RWPE2 (cell line): ENCODE measurements around the gene EPN3.

ENCODE experiments used
- ATAC-seq: fragments of 200-7000 bp; cut with Tn5 transposase; 3 replicates; pipeline ENCODE4 v1.9.1; 2021; ENCODE audit warnings: low read depth
- DNase-seq: peaks from one replicate; pipeline ENCODE4 v3.0.0-alpha.2; 2020; ENCODE audit warnings: low spot score
- H3K27ac ChIP-seq: fragments of 450-650 bp; 2 replicates; pipeline ENCODE4 v1.5.1; 2017; ENCODE audit warnings: mild to moderate bottlenecking; ENCODE audit not compliant: poor library complexity, severe bottlenecking
- H3K27me3 ChIP-seq: fragments of 250-450 bp; sonication (Bioruptor Pico); 2 replicates; pipeline ENCODE4 v1.5.1; 2021; ENCODE audit warnings: mild to moderate bottlenecking, moderate library complexity; ENCODE audit not compliant: insufficient read depth, poor library complexity, severe bottlenecking
- H3K36me3 ChIP-seq: fragments of 250-450 bp; sonication (Bioruptor Pico); 2 replicates; pipeline ENCODE4 v1.5.1; 2020; ENCODE audit warnings: low read depth, mild to moderate bottlenecking, moderate library complexity
- H3K4me1 ChIP-seq: fragments of 250-450 bp; sonication (Bioruptor Pico); 2 replicates; pipeline ENCODE4 v1.5.1; 2021; ENCODE audit warnings: mild to moderate bottlenecking, moderate library complexity; ENCODE audit not compliant: insufficient read depth, poor library complexity, severe bottlenecking
- H3K4me3 ChIP-seq: fragments of 250-450 bp; sonication (Bioruptor Pico); 2 replicates; pipeline ENCODE4 v1.5.1; 2021; ENCODE audit warnings: mild to moderate bottlenecking, moderate library complexity; ENCODE audit not compliant: severe bottlenecking
- H3K9me3 ChIP-seq: fragments of 250-450 bp; sonication (Bioruptor Pico); 2 replicates; pipeline ENCODE4 v1.5.1; 2021; ENCODE audit warnings: mild to moderate bottlenecking, moderate library complexity; ENCODE audit not compliant: severe bottlenecking
- TF ChIP-seq, protein P1 (sequence below): fragments of 450-650 bp; IDR thresholded peaks from one replicate; pipeline ENCODE4 v1.5.1; 2017; ENCODE audit warnings: mild to moderate bottlenecking, moderate library complexity; ENCODE audit not compliant: poor library complexity, severe bottlenecking

The EPN3 gene

DNA sequence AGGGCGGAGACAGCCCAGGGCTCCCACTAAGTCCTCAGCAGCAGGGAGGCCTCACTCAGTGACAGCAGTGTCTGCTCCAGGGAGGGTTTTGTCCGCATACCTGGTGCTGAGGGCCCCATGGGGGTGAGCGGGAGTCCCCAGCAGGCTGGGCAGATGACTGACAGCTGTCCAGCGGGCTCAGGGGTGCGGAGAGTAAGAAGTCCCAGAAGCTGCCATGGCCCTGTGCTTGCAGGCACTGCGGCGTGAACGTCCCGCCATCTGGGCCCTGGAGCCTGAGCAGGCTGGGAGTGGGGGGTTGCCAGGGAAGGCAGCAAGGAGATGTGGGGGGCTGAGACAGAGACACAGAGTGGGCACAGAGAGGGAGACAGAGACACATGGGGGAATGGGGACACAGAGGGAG lies 48.1 kb downstream of the EPN3 start:
- TF ChIP-seq, protein P1, sequence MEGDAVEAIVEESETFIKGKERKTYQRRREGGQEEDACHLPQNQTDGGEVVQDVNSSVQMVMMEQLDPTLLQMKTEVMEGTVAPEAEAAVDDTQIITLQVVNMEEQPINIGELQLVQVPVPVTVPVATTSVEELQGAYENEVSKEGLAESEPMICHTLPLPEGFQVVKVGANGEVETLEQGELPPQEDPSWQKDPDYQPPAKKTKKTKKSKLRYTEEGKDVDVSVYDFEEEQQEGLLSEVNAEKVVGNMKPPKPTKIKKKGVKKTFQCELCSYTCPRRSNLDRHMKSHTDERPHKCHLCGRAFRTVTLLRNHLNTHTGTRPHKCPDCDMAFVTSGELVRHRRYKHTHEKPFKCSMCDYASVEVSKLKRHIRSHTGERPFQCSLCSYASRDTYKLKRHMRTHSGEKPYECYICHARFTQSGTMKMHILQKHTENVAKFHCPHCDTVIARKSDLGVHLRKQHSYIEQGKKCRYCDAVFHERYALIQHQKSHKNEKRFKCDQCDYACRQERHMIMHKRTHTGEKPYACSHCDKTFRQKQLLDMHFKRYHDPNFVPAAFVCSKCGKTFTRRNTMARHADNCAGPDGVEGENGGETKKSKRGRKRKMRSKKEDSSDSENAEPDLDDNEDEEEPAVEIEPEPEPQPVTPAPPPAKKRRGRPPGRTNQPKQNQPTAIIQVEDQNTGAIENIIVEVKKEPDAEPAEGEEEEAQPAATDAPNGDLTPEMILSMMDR = no peak
- H3K27ac ChIP-seq = no peak overlapping the region
- DNase-seq (no peak), ATAC-seq (no peak)
- H3K4me3 ChIP-seq = no peak overlapping the region
- no peaks in the 10 kb centered on the region for H3K36me3 ChIP-seq
- no peaks in the 10 kb centered on the region for H3K27me3 ChIP-seq
- H3K4me1 ChIP-seq = peaks cover 4% of the 10 kb centered on the region
- H3K9me3 ChIP-seq = no peaks in the 10 kb centered on the region

DNA sequence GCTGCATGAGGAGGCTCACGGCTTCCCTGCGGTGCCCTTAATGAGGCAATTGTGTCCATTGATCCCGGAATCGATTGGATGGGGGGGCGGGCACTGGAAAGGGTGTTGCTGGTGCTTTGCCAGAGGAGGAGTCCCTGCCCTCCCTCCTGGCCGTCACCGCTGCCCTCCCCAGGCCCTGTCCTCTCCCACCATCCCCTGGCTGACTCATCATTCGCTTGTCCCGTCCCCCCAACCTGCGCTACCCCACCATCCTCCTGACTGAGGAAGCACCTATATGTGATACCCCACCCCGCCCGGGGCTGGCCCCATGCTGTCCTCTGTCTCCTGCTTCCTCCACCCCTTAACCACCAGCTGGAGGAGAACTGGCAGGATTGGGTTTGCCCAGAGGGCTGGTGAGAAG lies 48.8 kb downstream of the EPN3 start:
- no peak for ATAC-seq
- H3K9me3 ChIP-seq = no peaks in the 10 kb centered on the region
- H3K4me1 ChIP-seq = peaks cover 4% of the 10 kb centered on the region
- TF ChIP-seq, protein P1 = no peak
- H3K27me3 ChIP-seq = no peaks in the 10 kb centered on the region
- H3K36me3 ChIP-seq = no peaks in the 10 kb centered on the region
- H3K27ac ChIP-seq = no peak overlapping the region
- no peak for DNase-seq
- H3K4me3 ChIP-seq = no peak overlapping the region

DNA sequence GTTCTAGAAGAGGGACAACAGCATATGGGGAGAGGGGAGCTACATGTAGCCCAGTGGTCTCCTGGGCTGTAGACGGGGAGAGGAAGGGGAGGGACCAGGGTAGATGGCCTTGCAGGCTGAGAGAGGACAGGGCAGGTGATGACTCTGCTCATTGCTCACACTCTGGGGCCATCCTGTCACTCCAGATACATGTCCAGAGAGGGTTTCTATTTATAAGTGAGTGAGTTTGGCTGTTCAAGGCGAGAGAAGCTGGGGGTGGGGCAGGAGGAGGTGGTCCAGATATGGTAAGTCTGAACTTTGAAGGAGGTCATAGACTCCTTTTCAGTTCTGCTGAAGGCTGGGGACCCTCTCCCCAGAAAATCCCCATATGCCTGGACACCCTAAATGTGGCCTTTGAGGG lies 50.2 kb downstream of the EPN3 start:
- no peaks in the 10 kb centered on the region for H3K36me3 ChIP-seq
- H3K9me3 ChIP-seq = no peaks in the 10 kb centered on the region
- H3K27me3 ChIP-seq = no peaks in the 10 kb centered on the region
- DNase-seq = no peak
- ATAC-seq = no peak
- peaks cover 4% of the 10 kb centered on the region for H3K4me1 ChIP-seq
- TF ChIP-seq, protein P1 = no peak
- H3K27ac ChIP-seq = no peak overlapping the region
- no peak overlapping the region for H3K4me3 ChIP-seq

DNA sequence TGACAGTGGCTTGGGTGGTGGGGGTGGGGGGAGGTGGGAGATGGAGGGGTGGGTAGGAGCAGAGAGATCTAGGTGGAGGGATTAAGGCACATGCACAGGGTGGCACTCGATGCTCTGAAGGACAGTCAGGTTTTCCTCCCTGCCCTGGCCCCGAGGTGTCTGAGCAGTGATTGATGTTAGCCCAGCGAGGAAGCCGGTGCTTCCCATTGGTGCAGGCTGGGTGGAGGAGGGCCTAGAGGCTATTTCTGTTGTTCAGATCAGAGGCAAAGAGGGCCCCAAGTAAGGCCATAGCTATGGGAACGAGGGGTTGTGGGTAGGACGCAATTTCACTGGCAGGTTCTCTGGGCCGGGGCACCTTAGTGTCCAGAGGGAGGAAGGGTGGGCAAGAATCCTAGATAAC lies 51.1 kb downstream of the EPN3 start:
- no peaks in the 10 kb centered on the region for H3K27me3 ChIP-seq
- DNase-seq (no peak), ATAC-seq (no peak)
- TF ChIP-seq, protein P1 = no peak
- H3K9me3 ChIP-seq = no peaks in the 10 kb centered on the region
- no peak overlapping the region for H3K4me3 ChIP-seq
- no peak overlapping the region for H3K27ac ChIP-seq
- H3K36me3 ChIP-seq = no peaks in the 10 kb centered on the region
- H3K4me1 ChIP-seq = peaks cover 4% of the 10 kb centered on the region

DNA sequence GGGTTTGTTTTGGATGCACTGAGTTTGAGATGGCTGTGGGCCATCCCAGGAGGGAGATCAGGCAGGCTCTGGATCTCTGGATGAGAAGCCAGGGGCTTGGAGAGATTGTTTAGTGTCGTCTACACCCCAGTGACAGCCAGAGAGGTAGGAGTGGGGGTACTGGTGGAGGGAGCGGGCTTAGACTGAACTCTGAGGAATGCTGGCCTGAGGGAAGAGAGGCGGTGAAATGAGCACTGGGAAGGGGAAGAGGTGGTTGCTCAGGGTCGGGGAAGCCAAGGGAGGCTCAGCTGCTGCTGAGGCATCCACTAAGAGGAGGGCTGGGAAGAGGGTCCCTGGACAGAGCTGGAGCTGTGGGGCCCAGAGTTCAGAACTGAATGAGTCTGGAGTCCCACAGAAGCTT lies 51.6 kb downstream of the EPN3 start:
- no peak for DNase-seq
- no peaks in the 10 kb centered on the region for H3K9me3 ChIP-seq
- no peak for ATAC-seq
- no peak overlapping the region for H3K27ac ChIP-seq
- H3K36me3 ChIP-seq = no peaks in the 10 kb centered on the region
- H3K27me3 ChIP-seq = no peaks in the 10 kb centered on the region
- no peak overlapping the region for H3K4me3 ChIP-seq
- TF ChIP-seq, protein P1 = no peak
- peaks cover 4% of the 10 kb centered on the region for H3K4me1 ChIP-seq
